Effector memory CD4-positive, alpha-beta T cell (primary cell): ENCODE results near the gene C19orf44.
"Not testable (repeated sequence)": the region's sequence is repeated elsewhere in the genome, so short reads cannot be mapped to it uniquely, and the experiment has no call there.

ENCODE experiments used
- DNase-seq, 3 donors: peaks; one replicate each; pipeline ENCODE4 v3.0.0-alpha.2; 2020
- H3K27ac ChIP-seq: 2 replicates; pipeline ENCODE4 v1.7.0; 2013; ENCODE audit warnings: mild to moderate bottlenecking, low read length, moderate library complexity; ENCODE audit not compliant: insufficient read depth, poor library complexity, severe bottlenecking
- H3K27me3 ChIP-seq: replicated peaks from 2 replicates; pipeline ENCODE4 v1.7.0; 2013; ENCODE audit warnings: mild to moderate bottlenecking, low read length; ENCODE audit not compliant: insufficient read depth, control insufficient read depth, poor library complexity, severe bottlenecking
- H3K36me3 ChIP-seq: 2 replicates; pipeline ENCODE4 v1.7.0; 2013; ENCODE audit warnings: mild to moderate bottlenecking, low read length, moderate library complexity; ENCODE audit not compliant: control insufficient read depth, insufficient read depth
- H3K4me1 ChIP-seq: 2 replicates; pipeline ENCODE4 v1.7.0; 2013; ENCODE audit warnings: low read length, mild to moderate bottlenecking; ENCODE audit not compliant: control insufficient read depth, insufficient read depth, poor library complexity, severe bottlenecking
- H3K4me3 ChIP-seq: 2 replicates; pipeline ENCODE4 v1.7.0; 2013; ENCODE audit warnings: low read length, low read depth, mild to moderate bottlenecking; ENCODE audit not compliant: insufficient read depth, poor library complexity, severe bottlenecking
- H3K9me3 ChIP-seq: 2 replicates; pipeline ENCODE4 v1.7.0; 2013; ENCODE audit warnings: mild to moderate bottlenecking, low read length, moderate library complexity; ENCODE audit not compliant: control insufficient read depth

Gene C19orf44

GRCh38 chr19:16544473-16545231 lies 48.5 kb downstream of the C19orf44 start:
- DNase-seq: no peak
- H3K27me3 ChIP-seq: no peaks in the 10 kb centered on the region
- no peaks in the 10 kb centered on the region for H3K36me3 ChIP-seq
- no peaks in the 10 kb centered on the region for H3K9me3 ChIP-seq
- peaks cover 31% of the 10 kb centered on the region for H3K4me1 ChIP-seq
- no peak overlapping the region for H3K27ac ChIP-seq
- H3K4me3 ChIP-seq: no peak overlapping the region

GRCh38 chr19:16548956-16549355 lies 52.8 kb downstream of the C19orf44 start:
- H3K36me3 ChIP-seq: peaks cover 18% of the 10 kb centered on the region
- H3K27me3 ChIP-seq: no peaks in the 10 kb centered on the region
- no peak overlapping the region for H3K4me3 ChIP-seq
- H3K4me1 ChIP-seq: peaks cover 7% of the 10 kb centered on the region
- no peak overlapping the region for H3K27ac ChIP-seq
- no peaks in the 10 kb centered on the region for H3K9me3 ChIP-seq
- no peak for DNase-seq

- H3K4me3 ChIP-seq, H3K27me3 ChIP-seq: not testable (repeated sequence)
- H3K36me3 ChIP-seq: peaks cover 33% of the 10 kb centered on the region
Observed at GRCh38 chr19:16551902-16552301, 55.7 kb downstream of the C19orf44 start.

GRCh38 chr19:16554776-16555175 lies 58.6 kb downstream of the C19orf44 start:
- H3K27me3 ChIP-seq: no peaks in the 10 kb centered on the region
- no peak for DNase-seq
- no peak overlapping the region for H3K27ac ChIP-seq
- H3K9me3 ChIP-seq: no peaks in the 10 kb centered on the region
- H3K4me1 ChIP-seq: no peaks in the 10 kb centered on the region
- peaks cover 43% of the 10 kb centered on the region for H3K36me3 ChIP-seq
- no peak overlapping the region for H3K4me3 ChIP-seq

More at GRCh38 chr19:16551902-16552301, 55.7 kb downstream of the C19orf44 start:
- not testable (repeated sequence) for H3K9me3 ChIP-seq, DNase-seq, H3K4me1 ChIP-seq, H3K27ac ChIP-seq

GRCh38 chr19:16559780-16560276 lies 63.6 kb downstream of the C19orf44 start:
- H3K36me3 ChIP-seq: peaks cover 33% of the 10 kb centered on the region
- H3K27ac ChIP-seq: no peak overlapping the region
- DNase-seq: no peak

GRCh38 chr19:16561382-16561781 lies 65.2 kb downstream of the C19orf44 start:
- Histone ChIP-seq H3K27ac (no peak overlapping the region), H3K9me3 (no peaks in the 10 kb centered on the region), H3K27me3 (no peaks in the 10 kb centered on the region), H3K4me1 (peaks cover 8% of the 10 kb centered on the region), H3K4me3 (no peak overlapping the region), H3K36me3 (peaks cover 29% of the 10 kb centered on the region)
- DNase-seq: no peak

More at GRCh38 chr19:16559780-16560276, 63.6 kb downstream of the C19orf44 start:
- H3K27me3 ChIP-seq: no peaks in the 10 kb centered on the region
- no peaks in the 10 kb centered on the region for H3K4me1 ChIP-seq
- H3K9me3 ChIP-seq: no peaks in the 10 kb centered on the region
- no peak overlapping the region for H3K4me3 ChIP-seq

GRCh38 chr19:16562608-16563025 lies 66.4 kb downstream of the C19orf44 start:
- Histone ChIP-seq H3K4me3 (no peak overlapping the region), H3K27me3 (no peaks in the 10 kb centered on the region), H3K9me3 (no peaks in the 10 kb centered on the region), H3K4me1 (peaks cover 18% of the 10 kb centered on the region), H3K36me3 (peaks cover 30% of the 10 kb centered on the region), H3K27ac (no peak overlapping the region)
- DNase-seq: no peak

GRCh38 chr19:16564842-16565241 lies 68.6 kb downstream of the C19orf44 start:
- H3K9me3 ChIP-seq: no peaks in the 10 kb centered on the region
- H3K27ac ChIP-seq: no peak overlapping the region
- H3K4me1 ChIP-seq: peaks cover 18% of the 10 kb centered on the region
- no peak overlapping the region for H3K4me3 ChIP-seq
- H3K36me3 ChIP-seq: peaks cover 20% of the 10 kb centered on the region
- no peak for DNase-seq
- no peaks in the 10 kb centered on the region for H3K27me3 ChIP-seq

- Histone ChIP-seq H3K36me3 (peaks cover 15% of the 10 kb centered on the region), H3K4me1 (peaks cover 25% of the 10 kb centered on the region), H3K9me3 (no peaks in the 10 kb centered on the region), H3K27ac (peak overlapping the region; percentile 76), H3K27me3 (no peaks in the 10 kb centered on the region), H3K4me3 (no peak overlapping the region)
- peak; percentile 82 to 85 (median 83) for DNase-seq
Observed at GRCh38 chr19:16566161-16566560, 70.0 kb downstream of the C19orf44 start.

- peak overlapping the region; percentile 76 for H3K27ac ChIP-seq
- no peaks in the 10 kb centered on the region for H3K27me3 ChIP-seq
- peaks cover 30% of the 10 kb centered on the region for H3K4me1 ChIP-seq
- no peak overlapping the region for H3K4me3 ChIP-seq
- no peaks in the 10 kb centered on the region for H3K9me3 ChIP-seq
- H3K36me3 ChIP-seq: peaks cover 15% of the 10 kb centered on the region
- no peak for DNase-seq
Observed at GRCh38 chr19:16566702-16567101, 70.5 kb downstream of the C19orf44 start.
